A673 (cell line): ENCODE results near the gene BBS7. TPM values are rescaled to one million over a fixed set of nuclear protein-coding genes. Genes with fewer than 3 reads are reported as not detected.

ENCODE experiments used
- BruUV-seq: library from RNA; stranded (reverse); fragments of 400-500 nt; replicated peaks from 2 replicates; lab custom pipeline; 2021; lab: Mats Ljungman, UMichigan
- CTCF ChIA-PET: fragments of 300-600 bp; sonication (Branson Sonifier 250); formaldehyde crosslinking; loops from one replicate; lab custom pipeline; 2022; ENCODE audit warnings: antibody characterized with exemption; lab: Charles Lee
- POLR2A ChIA-PET: fragments of 300-600 bp; sonication (Branson Sonifier 250); formaldehyde crosslinking; loops from one replicate; lab custom pipeline; 2022; ENCODE audit warnings: antibody characterized with exemption; ENCODE audit not compliant: low non-redundant PET; lab: Charles Lee
- DNase-seq: peaks from one replicate; pipeline ENCODE4 v3.0.0-alpha.2; 2015; ENCODE audit warnings: low spot score
- H3K27ac ChIP-seq: fragments of 200-600 bp; sonication (generic); 2 replicates; pipeline ENCODE4 v1.5.1; 2016; ENCODE audit warnings: mixed run types, low read depth, mild to moderate bottlenecking, mixed read lengths, antibody characterized with exemption, low read length; ENCODE audit not compliant: poor library complexity, severe bottlenecking
- H3K27me3 ChIP-seq: fragments of 200-600 bp; sonication (generic); replicated peaks from 2 replicates; pipeline ENCODE4 v1.6.1; 2017; ENCODE audit warnings: mixed run types, low read depth, mild to moderate bottlenecking, mixed read lengths, antibody characterized with exemption, low read length; ENCODE audit not compliant: insufficient read depth, poor library complexity
- H3K36me3 ChIP-seq: fragments of 200-600 bp; sonication (generic); 2 replicates; pipeline ENCODE4 v1.6.1; 2016; ENCODE audit warnings: mixed run types, mild to moderate bottlenecking, mixed read lengths, antibody characterized with exemption, low read length; ENCODE audit not compliant: insufficient read depth, poor library complexity, severe bottlenecking
- H3K4me1 ChIP-seq: fragments of 200-600 bp; sonication (generic); 2 replicates; pipeline ENCODE4 v1.6.1; 2017; ENCODE audit warnings: mixed run types, mild to moderate bottlenecking, mixed read lengths, antibody characterized with exemption, low read length; ENCODE audit not compliant: insufficient read depth, poor library complexity, severe bottlenecking
- H3K4me3 ChIP-seq: fragments of 200-600 bp; sonication (generic); 2 replicates; pipeline ENCODE4 v1.5.1; 2016; ENCODE audit warnings: low read depth, mixed run types, mild to moderate bottlenecking, mixed read lengths, low read length; ENCODE audit not compliant: poor library complexity, severe bottlenecking
- H3K9me3 ChIP-seq: fragments of 200-600 bp; sonication (generic); 2 replicates; pipeline ENCODE4 v1.6.1; 2016; ENCODE audit warnings: mixed run types, low read depth, mild to moderate bottlenecking, mixed read lengths, antibody characterized with exemption, low read length; ENCODE audit not compliant: poor library complexity, severe bottlenecking
- EZH2 ChIP-seq: fragments of 200-600 bp; sonication (generic); IDR thresholded peaks from 2 replicates; pipeline ENCODE4 v1.6.1; 2017; ENCODE audit warnings: borderline replicate concordance, low read depth, mild to moderate bottlenecking, mixed read lengths, antibody characterized with exemption, low read length; ENCODE audit not compliant: poor library complexity, severe bottlenecking
- intact Hi-C: fragments of 100-400 bp; cut with micrococcal nuclease; formaldehyde crosslinking; loops from one replicate; pipeline ENCODE4 v1.10.0; 2022; ENCODE audit not compliant: unreplicated experiment
- total RNA-seq: library from RNA; stranded (reverse); gene quantifications from 2 replicates; pipeline ENCODE4 v1.2.3, GENCODE V29; 2021
- TF ChIP-seq, protein P1 (sequence below): fragments of 300-800, 200-600 bp; sonication (generic); conservative IDR thresholded peaks from 2 replicates; pipeline ENCODE4 v1.5.1; 2017; ENCODE audit warnings: low read depth, mild to moderate bottlenecking, antibody characterized with exemption, low read length, moderate library complexity, mixed read lengths

The BBS7 gene
- total RNA-seq, 1 experiment from 2014 or later = 26.7 TPM

DNA sequence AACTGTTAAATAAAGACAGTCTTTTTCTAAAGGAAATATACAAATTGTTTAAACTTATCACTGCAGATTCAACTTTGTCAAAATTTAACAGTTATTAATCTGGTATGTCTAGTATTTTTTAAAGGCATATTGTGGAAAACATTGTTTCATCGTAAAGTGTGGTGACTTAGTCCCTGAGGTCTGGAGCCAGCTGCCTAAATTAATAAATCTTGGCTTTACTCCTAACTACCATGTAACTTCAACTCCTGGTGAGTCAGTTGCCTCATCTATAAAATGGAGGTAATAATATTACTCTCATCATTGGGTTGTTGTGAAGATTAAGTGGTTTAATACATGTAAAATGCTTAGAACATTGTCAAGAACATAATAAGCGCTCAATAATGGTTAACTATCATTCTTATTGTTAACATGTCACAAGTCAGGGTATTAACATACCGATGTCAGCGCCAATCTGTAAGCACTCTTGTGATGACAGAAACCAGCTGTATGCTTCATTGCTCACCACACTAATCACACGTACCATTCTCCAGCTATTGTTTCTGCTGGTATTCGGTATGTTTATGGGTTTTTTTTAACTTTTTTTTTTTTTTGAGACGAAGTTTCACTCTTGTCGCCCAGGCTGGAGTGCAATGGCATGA lies 91.2 kb downstream of the BBS7 start:
- H3K9me3 ChIP-seq = no peaks in the 10 kb centered on the region
- H3K36me3 ChIP-seq = no peaks in the 10 kb centered on the region
- H3K27ac ChIP-seq = no peak overlapping the region
- POLR2A ChIA-PET = no interaction called here
- no peak overlapping the region for H3K4me3 ChIP-seq
- TF ChIP-seq, protein P1, sequence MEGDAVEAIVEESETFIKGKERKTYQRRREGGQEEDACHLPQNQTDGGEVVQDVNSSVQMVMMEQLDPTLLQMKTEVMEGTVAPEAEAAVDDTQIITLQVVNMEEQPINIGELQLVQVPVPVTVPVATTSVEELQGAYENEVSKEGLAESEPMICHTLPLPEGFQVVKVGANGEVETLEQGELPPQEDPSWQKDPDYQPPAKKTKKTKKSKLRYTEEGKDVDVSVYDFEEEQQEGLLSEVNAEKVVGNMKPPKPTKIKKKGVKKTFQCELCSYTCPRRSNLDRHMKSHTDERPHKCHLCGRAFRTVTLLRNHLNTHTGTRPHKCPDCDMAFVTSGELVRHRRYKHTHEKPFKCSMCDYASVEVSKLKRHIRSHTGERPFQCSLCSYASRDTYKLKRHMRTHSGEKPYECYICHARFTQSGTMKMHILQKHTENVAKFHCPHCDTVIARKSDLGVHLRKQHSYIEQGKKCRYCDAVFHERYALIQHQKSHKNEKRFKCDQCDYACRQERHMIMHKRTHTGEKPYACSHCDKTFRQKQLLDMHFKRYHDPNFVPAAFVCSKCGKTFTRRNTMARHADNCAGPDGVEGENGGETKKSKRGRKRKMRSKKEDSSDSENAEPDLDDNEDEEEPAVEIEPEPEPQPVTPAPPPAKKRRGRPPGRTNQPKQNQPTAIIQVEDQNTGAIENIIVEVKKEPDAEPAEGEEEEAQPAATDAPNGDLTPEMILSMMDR = no peak
- TF ChIP-seq EZH2 = no peak
- DNase-seq = peak; percentile 87
- intact Hi-C loops = no loop called here
- CTCF ChIA-PET = no interaction called here
- no TSS peak for BruUV-seq
- H3K27me3 ChIP-seq = no peaks in the 10 kb centered on the region
- peaks cover 25% of the 10 kb centered on the region for H3K4me1 ChIP-seq

DNA sequence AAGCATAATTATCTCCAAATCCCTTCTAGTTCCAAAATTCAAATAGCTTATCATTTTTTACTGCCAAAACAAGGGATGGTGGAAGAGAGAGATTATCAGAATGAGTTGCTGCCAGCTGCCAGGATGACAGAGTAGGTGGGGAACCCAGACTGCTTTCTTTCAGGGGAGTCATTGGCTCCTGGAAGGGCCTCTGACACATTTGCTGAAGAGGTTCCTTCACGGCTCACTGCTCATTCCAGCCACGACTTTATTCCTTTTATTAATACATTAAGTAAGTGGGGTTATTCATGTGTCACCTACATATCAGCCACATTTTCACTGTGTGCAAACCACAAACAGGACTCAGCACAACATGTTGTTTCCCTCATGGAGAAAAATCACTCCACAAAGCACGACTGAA lies 92.6 kb downstream of the BBS7 start:
- H3K27ac ChIP-seq = no peak overlapping the region
- no peaks in the 10 kb centered on the region for H3K9me3 ChIP-seq
- no peak overlapping the region for H3K4me3 ChIP-seq
- no peaks in the 10 kb centered on the region for H3K36me3 ChIP-seq
- intact Hi-C loops = no loop called here
- POLR2A ChIA-PET = no interaction called here
- no TSS peak for BruUV-seq
- no peak for DNase-seq
- no peak for TF ChIP-seq EZH2
- TF ChIP-seq, protein P1 = no peak
- H3K27me3 ChIP-seq = no peaks in the 10 kb centered on the region
- CTCF ChIA-PET = no interaction called here
- peaks cover 25% of the 10 kb centered on the region for H3K4me1 ChIP-seq

- intact Hi-C loops = no loop called here
- H3K4me1 ChIP-seq = peaks cover 25% of the 10 kb centered on the region
- no peaks in the 10 kb centered on the region for H3K9me3 ChIP-seq
- BruUV-seq = no TSS peak
- H3K27me3 ChIP-seq = no peaks in the 10 kb centered on the region
- DNase-seq = no peak
- ChIA-PET CTCF (no interaction called here), POLR2A (no interaction called here)
- TF ChIP-seq, protein P1 = no peak
- no peak for TF ChIP-seq EZH2
- no peak overlapping the region for H3K4me3 ChIP-seq
- no peak overlapping the region for H3K27ac ChIP-seq
- no peaks in the 10 kb centered on the region for H3K36me3 ChIP-seq
Measured at GRCh38 chr4:121776610-121777401, 93.5 kb downstream of the BBS7 start.

Other genes with a start within 250 kb of the BBS7 start
- gene ANXA5, start 173.5 kb downstream of the BBS7 start, total RNA-seq = 332 and 389 TPM in 2 replicates
- 0.37 and 0.45 TPM in 2 replicates for gene SMIM43, start 105.3 kb downstream of the BBS7 start, total RNA-seq
- gene EXOSC9, start 69.2 kb downstream of the BBS7 start, total RNA-seq = 79.0 and 79.8 TPM in 2 replicates
- 99.0 and 105 TPM in 2 replicates for gene CCNA2, start 46.6 kb downstream of the BBS7 start, total RNA-seq
- gene TRPC3, start 81.6 kb upstream of the BBS7 start, total RNA-seq = 0.24 and 0.28 TPM in 2 replicates